Umbilical cord (tissue), 2 donors: ENCODE measurements around the gene ABCD1. TPM values are rescaled to one million over a fixed set of nuclear protein-coding genes. Genes with fewer than 3 reads are reported as not detected.

Experiments
- DNase-seq: peaks from one replicate; pipeline ENCODE4 v3.0.0-alpha.2; 2015; ENCODE audit warnings: low spot score
- total RNA-seq: library from RNA; depleted of rRNA; stranded (reverse); fragments of >200 nt; gene quantifications from one replicate; pipeline ENCODE4 v1.2.3, GENCODE V29; 2014; ENCODE audit warnings: low replicate concordance; ENCODE audit not compliant: insufficient read depth

ABCD1 gene
- total RNA-seq, 1 donor from 2014 or later, result 15.6 TPM

DNA sequence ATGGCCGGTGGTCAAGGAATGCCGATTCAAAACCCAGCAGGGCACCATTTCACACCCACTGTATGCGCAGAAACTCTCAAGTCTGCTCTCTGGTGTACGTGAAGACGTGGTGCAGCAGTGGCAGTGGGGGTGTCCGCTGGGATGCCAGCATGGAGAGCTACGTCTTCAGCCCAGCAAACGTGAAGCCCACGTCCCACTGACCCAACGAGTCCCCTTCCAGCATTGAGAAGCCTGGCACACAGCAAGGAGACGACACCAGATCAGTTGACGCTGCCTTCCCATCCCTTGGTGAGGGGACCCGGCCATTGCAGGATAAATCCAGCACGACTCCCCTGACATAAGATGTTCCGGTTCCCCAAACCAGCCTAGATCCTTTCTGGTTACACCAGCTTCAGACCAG, 37.2 kb downstream of the ABCD1 start:
- no peak for DNase-seq

DNA sequence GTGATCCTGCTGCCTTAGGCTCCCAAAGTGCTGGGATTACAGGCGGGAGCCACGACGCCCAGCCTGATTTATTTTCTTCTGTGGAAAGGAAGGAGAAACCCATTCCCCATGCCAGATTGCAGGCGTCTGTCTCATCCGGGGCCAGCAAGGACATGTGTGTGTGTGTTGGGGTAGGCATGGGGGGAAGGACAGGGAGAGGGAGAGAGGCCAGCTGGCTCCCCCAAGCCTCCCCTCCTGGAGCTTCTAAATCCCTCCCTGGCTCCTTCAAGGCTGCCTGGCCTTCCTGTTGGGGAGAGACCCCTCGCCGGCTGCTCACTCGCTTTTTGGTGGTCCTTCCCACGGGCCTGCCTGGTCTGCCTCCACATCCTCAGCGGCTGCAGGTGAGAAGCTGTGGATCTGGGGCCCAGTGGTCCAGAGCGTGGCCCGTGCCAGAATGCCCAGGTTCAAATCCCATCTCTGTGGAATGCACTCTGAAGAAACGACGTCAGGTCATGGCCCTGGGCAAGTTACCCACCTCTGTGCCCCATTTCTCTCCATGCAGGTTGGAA, 38.0 kb downstream of the ABCD1 start:
- DNase-seq, result no peak

DNA sequence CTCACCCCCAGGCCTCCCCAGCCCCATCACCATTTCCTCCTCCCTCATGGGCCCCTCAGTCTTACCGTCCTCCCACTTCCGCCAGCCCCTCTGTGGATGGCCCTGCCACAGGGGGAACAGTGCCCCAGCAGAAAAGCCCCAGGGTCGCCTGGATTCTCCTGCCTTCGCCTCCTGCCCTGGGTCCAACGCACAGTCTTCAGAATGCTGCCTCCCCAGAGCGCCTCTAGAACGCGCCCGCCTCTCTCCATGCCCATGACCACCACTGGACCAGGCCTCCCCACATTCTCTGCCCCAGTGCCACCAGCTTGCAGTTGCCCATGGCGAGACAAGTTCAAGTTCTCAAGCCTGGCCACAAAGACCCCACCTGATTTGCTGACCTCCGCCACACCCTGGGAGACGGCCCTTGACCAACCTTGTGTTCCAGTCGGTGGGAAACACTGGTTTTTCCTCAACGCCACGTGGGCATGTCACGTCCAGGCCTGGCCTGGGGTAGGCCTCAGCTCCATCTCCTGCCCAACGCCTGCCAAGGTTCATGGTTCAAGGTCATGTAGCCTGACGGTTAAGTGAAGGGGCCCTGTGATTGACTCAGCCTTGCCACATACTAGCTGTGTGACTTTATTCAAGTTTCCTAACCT, 38.8 kb downstream of the ABCD1 start:
- DNase-seq, result no peak

DNA sequence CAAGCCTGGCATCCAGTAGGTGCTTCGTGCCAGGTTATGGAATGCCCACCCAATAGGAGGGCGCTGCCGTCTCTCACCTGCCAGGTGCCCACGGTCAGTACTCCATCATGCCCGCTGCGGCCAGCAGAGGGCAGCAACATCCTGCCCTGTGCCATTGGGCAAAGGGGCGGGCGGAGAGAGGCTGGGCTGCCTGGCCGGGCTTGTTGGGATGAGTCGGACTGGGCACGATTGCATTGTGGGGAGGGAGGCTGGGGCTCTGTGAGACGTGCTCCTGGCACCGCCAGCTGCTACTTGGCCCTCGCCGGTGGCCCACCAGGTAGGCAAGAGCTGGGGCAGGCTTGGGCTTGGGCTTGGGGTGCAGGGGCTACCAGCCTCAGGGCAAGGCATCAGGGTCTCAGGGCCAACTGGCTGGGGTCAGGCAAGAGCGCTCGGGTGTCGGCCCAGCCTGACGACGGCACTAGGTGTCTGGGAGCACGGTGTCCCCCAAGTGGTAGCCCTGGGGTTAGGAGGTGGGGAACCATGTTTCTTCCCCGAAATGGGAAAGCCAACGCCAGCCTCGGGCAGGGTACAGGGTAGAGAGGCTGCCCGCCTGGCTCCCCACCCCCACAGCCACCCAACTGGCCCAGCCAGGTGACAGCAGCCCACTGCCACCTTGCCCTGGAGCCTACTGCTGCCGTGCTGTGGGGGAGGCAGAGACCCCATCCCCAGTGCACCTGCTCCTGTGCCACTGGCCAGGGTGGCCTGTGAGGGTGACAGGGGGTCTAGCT, 39.5 kb downstream of the ABCD1 start, which contains the start of gene PLXNB3:
PLXNB3 (plus strand) TSS at position 261 of the 767 bp plus-strand sequence. CDS start 1,287 bp downstream, outside the sequence.
- peak; percentile 61 for DNase-seq

DNA sequence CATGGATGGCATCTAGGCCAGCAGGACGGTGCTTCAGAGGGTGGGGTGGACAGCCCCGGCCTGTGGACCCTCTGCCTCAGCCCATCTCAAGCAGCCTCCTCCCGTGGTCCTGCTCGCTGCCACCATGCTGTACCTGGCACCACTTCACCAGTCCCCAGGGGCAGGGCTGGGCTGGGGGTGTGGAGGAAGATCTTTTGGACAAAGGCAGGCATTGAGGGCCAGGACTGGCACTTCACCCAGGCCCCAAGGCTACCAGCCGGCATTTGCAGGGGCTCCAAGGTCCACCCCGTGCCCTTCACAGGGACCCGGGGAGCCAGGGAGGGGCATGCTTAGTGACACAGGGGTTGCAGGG, 40.1 kb downstream of the ABCD1 start:
- no peak for DNase-seq

DNA sequence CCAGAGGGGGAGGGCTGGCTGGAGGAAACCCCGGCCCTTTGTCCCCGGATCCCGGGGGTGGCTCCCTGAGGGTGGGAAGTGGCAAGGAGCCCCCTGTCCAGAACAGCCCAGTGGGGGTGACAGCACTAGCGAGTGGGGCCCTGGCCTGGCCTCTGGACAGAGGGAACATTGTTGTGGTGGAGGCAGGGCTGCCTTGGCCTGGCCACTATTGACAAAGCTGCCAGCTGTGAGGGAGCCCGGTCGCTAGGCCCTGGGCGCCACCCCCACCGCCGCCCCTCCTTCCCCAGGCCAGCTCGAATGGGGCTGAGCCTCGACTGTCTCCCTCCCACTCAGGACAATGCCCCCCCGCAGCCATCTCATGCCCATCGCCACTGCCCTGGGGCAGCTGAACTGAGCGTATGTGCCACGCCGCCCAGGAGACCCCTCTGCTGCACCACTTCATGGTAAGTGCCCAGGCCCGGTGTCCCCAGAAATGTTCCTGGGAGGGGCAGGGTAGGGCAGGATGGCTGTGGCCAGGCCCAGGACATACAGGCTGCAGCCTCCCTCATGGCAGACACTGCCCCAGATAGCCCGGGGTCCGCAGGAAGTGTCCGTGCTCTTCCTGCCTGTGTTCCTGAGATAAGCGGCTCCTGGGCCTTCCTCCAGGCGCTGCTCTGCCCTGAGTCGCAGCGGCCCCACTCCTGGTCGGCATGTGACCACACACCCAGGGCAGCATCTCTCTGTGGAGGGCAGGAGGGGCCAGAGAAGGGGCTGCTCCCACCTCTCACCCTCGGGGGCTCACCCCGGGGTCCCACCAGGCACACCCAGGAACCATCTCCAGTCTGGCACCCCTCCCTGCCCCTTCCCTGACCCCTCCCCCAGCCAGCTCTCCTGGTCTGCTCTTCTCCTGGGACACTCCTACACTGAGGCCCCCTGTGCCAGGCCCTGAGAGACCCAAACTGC, 40.8 kb downstream of the ABCD1 start:
- DNase-seq, result peak; percentile 40

DNA sequence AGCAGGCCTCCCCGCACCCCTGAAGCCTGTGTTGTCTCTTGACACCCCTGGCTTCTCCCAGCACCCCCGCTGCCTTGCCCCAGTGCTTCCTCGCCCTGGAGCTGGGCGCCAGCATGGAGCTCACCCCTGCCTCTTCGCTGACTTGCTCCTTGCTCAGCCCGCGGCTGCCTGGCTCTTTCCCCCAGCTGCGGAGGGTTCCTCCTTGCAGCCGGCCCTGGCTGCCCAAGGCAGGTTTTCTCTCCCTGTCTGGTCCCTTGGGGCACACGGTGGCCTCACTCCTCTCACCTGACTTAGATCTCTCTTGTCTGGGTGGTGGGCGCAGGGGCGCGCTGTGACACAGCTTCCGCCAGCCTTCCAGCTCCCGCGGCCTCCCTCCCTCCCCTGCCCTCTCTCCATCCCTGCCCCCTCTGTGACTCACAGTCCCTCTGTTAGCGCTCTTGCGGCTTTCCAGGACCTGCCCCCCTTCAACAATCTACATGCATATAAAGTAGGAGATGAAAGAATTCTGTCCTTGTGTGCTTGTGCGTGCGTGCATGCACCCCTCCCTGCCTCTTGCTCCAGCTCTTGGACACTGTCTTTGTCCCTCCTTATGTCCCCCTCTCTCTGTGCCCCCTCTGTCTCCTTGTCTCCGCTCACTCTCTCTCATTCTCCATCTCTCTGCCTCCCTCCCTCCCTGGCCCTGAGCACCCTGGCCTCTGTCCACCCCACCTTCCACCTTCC, 41.6 kb downstream of the ABCD1 start:
- peak; percentile 77 for DNase-seq

DNA sequence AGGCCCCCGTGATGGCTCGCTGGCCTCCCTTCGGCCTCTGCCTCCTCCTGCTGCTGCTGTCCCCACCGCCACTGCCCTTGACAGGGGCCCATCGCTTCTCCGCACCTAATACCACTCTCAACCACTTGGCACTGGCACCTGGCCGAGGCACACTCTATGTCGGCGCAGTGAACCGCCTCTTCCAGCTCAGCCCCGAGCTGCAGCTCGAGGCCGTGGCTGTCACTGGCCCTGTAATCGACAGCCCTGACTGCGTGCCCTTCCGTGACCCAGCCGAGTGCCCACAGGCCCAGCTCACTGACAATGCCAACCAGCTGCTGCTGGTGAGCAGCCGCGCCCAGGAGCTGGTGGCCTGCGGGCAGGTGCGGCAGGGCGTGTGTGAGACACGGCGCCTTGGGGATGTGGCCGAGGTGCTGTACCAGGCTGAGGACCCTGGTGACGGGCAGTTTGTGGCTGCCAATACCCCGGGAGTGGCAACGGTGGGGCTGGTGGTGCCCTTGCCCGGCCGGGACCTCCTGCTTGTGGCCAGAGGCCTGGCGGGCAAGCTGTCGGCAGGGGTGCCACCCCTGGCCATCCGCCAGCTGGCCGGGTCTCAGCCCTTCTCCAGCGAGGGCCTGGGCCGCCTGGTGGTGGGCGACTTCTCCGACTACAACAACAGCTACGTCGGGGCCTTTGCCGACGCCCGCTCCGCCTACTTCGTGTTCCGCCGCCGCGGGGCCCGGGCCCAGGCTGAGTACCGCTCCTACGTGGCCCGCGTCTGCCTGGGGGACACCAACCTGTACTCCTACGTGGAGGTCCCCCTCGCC, 42.4 kb downstream of the ABCD1 start:
- no peak for DNase-seq

DNA sequence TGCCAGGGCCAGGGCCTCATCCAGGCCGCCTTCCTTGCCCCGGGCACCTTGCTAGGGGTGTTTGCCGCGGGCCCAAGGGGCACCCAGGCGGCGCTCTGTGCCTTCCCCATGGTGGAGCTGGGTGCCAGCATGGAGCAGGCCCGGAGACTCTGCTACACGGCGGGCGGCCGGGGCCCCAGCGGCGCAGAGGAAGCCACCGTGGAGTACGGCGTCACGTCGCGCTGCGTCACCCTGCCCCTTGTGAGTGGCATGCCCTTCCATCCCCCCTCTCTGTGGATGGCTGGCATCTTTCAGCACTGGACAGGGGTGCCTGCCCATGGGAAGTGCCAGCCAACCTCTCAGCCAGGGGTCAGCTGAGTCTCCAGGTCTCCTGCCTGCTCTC, 43.0 kb downstream of the ABCD1 start:
- DNase-seq, result no peak

DNA sequence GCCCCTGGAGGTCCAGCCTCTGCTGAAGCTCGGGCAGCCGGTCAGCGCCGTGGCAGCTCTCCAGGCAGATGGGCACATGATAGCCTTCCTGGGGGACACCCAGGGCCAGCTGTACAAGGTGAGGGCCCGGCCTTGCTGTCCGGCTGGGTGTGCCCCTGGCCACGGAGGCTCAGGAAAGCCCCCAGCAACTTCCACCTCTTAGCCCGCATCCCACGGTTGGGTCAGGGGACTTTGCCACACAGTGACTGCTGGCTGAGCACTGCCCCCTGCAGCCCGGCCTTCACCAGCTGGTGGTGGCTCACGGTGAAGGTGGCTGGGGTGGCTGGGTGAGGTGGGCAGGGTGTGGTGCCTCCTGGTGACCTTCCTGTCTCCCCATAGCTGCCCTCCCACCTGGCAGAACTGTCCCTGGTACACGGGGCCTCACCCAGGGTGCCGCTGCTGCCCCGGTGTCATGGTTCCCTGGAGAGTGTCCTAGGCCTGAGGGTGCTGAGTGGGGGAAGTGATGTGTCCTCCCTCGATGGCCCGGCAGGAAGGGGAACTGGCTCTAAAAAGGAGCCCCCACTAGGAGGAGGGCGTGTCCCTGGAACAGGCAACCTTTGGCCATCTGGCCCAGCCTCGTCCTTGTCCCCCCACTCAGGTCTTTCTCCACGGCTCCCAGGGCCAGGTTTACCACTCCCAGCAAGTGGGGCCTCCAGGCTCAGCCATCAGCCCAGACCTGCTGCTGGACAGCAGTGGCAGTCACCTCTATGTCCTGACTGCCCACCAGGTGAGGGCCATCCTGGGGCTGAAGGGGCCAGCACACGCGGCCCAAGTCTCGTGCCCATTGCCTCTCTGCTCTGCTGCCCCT, 43.9 kb downstream of the ABCD1 start:
- no peak for DNase-seq

DNA sequence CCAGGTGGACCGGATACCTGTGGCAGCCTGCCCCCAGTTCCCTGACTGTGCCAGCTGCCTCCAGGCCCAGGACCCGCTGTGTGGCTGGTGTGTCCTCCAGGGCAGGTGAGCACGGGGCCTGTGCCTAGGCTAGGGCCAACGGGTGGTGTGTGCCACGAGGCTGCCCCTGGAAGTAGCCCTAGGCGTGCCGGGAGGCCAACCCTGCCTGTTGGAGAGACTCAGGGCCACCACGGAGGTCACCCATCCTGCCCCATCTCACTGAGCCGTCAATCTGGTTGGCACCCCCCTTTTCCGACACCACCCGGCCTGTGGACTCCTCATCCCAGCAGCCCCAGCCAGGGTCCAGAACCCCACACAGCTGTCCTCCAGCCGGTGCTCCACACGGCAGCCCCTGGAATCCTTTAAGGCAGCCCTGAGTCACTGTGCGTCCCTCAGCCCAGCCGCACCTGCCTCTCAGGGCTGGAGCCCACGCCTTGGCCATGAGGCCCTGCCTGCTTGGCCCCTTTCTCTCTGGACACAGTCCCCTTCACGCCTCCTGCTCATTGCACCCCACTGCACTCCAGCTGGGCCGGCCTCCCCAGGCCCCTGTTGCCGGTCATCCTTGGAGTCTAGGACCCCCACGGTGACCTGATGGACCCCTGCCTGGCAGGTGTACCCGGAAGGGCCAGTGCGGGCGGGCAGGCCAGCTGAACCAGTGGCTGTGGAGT, 44.7 kb downstream of the ABCD1 start:
- DNase-seq, result no peak

DNA sequence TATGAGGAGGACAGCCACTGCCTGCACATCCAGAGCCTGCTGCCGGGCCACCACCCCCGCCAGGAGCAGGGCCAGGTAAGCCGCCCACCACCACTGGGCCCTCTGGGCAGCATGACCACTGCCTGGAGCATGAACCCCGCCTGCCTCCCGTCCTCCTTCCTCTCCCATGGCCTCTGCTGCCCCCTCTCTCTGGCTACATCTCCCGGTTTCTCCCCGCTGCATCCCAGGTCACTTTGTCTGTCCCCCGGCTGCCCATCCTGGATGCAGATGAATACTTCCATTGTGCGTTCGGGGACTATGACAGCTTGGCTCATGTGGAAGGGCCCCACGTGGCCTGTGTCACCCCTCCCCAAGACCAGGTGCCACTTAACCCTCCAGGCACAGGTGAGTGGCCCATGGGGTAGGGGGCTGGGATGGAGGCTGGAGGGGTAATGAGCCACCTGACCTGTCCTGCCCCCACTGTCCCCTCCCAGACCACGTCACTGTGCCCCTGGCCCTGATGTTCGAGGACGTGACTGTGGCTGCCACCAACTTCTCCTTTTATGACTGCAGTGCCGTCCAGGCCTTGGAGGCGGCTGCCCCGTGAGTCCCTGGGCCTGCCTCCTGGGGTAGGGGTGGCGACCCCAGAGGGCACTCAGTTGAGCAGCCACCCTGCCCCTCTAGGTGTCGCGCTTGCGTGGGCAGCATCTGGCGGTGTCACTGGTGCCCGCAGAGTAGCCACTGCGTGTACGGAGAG, 45.4 kb downstream of the ABCD1 start:
- DNase-seq, result no peak

DNA sequence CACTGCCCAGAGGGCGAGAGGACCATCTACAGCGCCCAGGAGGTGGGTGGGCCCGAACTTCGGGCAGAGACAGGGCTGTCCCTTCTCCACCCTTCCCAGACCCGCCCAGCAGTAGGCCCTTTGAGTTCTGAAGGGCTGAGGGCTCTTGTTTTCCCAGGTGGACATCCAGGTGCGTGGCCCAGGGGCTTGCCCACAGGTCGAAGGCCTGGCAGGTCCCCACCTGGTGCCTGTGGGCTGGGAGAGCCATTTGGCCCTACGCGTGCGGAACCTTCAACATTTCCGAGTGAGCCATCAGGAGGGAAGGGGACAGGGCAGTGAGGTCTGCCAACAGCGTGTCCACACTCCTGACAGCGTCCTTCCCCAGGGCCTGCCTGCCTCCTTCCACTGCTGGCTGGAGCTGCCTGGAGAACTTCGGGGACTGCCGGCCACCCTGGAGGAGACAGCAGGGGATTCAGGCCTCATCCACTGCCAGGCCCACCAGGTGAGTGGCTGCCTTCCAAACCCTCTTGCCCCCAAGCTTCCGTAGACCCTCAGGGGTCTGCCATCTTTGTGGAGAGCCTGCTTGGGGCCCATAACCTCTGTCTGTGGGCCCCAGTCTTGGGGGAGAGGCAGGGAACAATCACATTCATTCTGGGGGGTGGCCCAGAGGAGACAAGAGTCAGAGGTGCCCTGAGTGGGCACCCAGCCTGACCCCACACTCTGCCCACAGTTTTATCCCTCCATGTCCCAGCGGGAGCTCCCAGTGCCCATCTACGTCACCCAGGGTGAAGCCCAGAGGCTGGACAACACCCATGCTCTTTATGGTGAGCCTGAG, 46.2 kb downstream of the ABCD1 start:
- DNase-seq, result no peak

DNA sequence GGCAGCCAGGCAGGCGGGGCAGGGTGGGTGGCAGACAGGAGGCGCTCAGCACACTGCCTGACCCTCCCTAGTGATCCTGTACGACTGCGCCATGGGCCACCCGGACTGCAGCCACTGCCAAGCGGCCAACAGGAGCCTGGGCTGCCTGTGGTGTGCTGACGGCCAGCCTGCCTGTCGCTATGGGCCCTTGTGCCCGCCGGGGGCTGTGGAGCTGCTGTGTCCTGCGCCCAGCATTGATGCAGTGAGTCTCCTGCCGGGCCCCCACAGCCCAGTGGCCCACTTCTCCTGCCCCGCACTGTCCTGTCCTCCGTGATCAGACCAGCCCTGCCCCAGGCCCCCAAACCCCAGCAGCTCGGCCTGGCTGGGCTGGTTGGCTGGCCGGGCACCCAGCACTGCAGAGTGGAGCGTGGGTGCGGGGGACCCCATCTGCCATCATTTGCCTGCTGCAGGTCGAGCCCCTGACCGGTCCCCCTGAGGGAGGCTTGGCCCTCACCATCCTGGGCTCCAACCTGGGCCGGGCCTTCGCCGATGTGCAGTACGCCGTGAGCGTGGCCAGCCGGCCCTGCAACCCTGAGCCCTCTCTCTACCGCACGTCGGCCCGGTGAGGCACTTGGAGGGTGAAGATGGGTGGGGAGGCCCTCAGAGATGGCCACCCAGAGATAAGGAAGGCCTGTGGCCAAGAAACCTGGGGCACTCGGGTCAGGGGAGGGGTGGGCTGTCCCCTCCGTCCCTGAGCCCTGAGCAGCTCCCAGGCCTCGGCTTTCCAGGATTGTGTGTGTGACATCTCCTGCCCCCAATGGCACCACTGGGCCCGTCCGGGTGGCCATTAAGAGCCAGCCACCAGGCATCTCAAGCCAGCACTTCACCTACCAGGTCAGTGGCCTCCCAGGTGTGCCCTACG, 47.0 kb downstream of the ABCD1 start:
- DNase-seq, result no peak

DNA sequence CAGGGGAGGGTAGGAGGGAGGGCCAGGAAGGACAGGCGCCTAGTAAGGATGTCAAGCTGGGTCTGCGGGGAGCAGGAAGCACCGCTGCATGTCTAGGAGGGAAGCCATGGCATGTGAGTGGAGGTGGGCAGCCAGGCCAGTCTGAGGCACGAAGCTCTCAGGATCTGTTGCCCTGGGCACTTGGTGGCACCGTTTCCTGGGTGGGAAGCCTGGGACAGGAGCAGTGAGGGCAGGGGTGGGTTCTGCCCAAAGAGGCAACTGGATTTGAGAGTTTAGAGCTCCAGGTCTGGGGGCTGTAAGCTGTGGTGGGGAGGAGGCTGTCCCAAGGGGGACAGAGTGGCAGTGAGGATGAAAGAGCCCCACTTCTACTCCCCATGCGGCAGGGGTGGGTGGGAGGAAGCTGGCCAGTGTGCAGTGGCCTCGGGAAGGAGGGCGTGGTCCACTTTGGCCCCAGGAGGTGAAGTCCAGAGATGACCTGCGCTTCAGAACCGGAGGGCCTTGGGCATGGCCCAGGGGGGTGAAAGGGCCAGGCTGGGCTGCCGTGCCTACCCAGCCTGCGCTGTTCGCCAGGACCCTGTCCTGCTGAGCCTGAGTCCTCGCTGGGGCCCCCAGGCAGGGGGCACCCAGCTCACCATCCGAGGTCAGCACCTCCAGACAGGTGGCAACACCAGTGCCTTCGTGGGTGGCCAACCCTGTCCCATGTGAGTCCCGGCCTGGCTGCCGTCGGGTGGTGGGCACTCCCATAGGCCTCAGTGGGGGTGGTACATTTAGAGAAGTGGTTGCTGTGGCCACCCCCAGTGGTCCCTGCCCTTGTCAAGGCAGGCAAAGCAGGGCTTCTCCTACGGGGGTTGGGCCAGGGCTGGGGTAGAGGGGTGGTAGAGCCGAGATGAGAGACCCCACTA, 47.9 kb downstream of the ABCD1 start:
- DNase-seq, result no peak
